GM12891 (cell line): ENCODE measurements around the gene FRMD5.
"Not testable (repeated sequence)": the region's sequence is repeated elsewhere in the genome, so short reads cannot be mapped to it uniquely, and the experiment has no call there.

Source experiments
- POLR2A ChIP-seq: IDR thresholded peaks from 2 replicates; pipeline ENCODE4 v1.6.1; 2011; ENCODE audit warnings: low read depth, low read length, control low read depth
- POLR2AphosphoS5 ChIP-seq: IDR thresholded peaks from 2 replicates; pipeline ENCODE4 v1.6.1; 2011; ENCODE audit warnings: low read depth, low read length, control low read depth
- POU2F2 ChIP-seq: IDR thresholded peaks from 2 replicates; pipeline ENCODE4 v1.6.1; 2011; ENCODE audit warnings: low read depth, mild to moderate bottlenecking, control low read depth, low read length, moderate library complexity

- TF ChIP-seq POLR2AphosphoS5, POLR2A, POU2F2: not testable (repeated sequence)
These were observed 31.9 kb upstream of the FRMD5 start for GRCh38 chr15:44227001-44227400.
